ENCODE data around the gene KCTD19.

The KCTD19 gene

DNA sequence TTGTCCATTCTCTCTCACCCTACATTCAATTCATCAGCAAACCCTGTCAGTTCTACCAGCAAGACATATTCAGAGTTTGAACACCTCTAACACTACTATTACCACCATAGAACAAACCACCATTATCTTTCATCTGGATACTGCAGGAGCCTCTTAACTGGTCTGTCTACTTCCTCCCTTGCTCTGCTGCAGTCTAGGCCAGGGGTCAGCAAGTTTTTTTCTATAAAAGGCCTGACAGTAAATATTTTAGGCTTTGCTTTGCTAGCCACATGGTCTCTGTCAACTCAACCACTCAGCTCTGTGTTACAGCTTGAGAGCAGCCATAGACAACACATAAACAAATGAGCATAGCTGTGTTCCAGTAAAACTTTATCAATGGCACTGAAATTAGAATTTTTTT lies 13.8 kb downstream of the KCTD19 start:
- no peak for DNase-seq

DNA sequence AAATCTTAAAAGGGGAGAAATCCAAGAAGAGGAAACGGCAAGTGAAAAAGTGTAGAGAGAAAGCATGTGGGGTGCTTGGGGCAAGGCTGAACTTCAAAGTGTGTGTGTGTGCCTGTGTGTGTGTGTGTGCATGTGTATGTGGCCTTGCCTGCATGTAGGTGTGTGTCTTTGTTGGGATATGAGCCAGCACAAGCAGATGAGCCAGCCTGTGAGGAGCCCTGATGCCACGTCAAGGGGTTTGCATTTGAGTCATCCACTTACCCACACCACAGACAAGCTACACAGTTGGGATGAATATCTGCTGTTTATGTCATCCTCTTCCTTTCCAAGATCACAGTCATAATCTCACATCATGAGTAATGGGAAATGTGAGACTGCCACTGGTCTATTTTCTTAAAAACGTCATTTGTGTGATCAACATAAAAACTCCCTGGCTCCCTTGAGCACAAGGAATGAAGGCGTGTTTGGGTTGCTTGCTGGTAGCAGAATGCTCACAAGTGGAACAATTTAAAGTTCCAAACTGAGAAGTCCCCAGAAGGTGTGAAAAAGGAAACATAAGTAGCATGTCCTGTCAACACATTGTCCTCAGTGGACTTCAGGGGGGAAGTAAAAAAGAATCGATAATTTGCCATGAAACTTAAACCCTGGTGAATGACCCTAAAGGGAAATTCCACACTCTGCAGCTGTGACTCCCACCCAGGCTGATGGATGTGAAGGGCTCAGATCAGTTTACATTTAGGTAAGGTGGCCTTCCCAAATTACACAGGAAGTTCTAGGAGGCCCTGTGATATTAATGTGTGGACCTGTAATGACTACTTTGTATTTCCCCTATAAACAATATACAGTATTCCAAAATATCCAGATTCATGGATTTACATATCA lies 14.7 kb downstream of the KCTD19 start:
- peak; percentile 13 for DNase-seq

DNA sequence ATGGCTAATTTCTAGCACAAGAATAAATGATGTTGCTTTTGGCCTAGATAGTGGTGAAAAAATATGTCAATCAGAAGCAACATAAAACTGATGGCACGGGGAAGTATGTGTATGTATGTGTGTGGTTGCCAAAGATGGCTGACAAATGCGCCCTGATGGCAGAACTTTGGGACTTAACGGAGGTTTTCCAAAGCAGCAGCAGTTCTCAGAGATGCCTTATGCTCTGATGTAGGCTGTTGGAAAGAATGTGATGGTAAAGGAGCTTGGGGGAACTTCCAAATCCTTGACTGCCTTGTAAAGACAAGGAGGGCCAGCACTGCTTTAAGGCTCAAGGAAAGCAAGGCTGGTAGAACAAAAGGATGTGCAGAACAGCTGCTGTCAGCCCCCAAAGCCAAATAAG lies 16.0 kb downstream of the KCTD19 start:
- DNase-seq = no peak

DNA sequence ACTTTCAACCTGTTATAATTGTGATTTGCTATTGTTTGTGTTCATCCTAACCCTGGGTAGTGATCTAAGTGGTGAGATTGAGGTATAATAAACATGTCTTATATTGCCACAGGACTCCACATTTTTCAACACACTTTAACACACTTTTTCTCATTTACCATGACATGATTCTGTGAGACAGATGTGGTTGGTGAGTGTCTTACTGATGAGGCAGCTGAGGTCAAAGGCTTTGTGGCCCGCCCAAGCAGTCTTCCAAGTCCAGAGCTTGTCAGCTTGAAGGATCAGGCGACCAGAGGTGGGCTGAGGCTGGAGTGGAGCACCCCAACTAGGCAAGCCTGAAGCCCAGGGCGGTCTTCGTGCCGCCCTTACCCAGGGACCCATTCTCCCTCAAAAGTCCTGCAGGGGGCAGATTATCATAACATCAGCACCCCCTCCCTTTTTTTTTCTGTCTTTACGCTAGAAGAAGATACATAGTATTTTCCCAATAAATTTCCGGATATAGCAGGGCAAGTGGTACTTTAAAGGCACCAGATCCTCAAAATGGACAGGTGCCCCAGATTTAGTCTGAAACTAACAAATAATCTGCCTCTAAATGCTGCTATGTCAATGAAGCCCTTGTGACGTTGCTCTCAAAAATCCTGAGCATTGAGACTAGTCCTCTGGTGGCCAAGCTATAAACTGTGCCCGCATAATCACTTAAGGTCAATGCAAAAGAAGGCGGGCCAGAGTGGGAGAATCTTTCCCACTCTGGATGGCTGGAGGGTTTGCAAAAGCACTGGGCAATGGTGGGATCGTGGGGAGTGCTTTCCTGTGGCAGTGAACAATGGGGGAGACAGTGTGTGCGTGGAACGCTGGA lies 21.1 kb downstream of the KCTD19 start:
- DNase-seq = no peak

GRCh38 chr16:67304020-67304419 lies 22.5 kb downstream of the KCTD19 start:
- DNase-seq = no peak

- DNase-seq = peak; percentile 24
Observed at GRCh38 chr16:67302970-67303369, 23.6 kb downstream of the KCTD19 start.

GRCh38 chr16:67302076-67302475 lies 24.5 kb downstream of the KCTD19 start:
- no peak for DNase-seq

DNA sequence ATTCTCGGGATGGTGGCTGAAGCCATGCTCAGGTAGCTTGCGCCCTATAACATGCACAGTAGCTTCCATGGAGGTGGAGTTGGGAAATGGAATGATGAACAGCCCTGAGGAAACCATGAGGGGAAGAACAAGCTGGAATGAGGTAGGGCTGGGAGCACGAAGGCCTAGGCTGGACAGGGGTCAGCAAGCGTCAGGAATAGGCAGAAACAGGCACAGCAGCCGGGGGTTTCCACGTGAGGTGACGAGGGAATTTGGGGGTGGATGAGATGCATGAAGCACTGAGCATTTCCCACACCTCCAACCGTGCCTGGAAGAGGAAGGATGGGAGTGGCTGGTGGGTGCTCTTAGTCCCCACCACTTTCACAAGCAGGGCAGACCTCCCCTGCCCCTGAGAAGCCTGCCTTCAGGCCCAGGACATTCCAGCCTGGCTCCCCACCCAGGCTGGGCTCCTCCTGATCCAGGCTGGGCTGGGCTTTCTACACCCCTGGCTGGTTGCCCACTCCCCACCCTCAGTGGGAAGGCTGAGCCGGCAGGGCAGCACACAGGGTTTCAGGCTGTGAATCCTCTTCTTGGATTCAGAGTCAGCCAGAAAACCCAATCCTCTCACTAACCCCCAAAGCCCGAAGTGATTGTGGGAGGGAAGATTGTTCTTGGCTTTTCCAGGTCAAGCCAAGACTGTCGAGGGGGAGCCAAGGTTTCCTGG lies 25.3 kb downstream of the KCTD19 start:
- DNase-seq = no peak

- no peak for DNase-seq
Observed at GRCh38 chr16:67299269-67299668, 27.3 kb downstream of the KCTD19 start.

DNA sequence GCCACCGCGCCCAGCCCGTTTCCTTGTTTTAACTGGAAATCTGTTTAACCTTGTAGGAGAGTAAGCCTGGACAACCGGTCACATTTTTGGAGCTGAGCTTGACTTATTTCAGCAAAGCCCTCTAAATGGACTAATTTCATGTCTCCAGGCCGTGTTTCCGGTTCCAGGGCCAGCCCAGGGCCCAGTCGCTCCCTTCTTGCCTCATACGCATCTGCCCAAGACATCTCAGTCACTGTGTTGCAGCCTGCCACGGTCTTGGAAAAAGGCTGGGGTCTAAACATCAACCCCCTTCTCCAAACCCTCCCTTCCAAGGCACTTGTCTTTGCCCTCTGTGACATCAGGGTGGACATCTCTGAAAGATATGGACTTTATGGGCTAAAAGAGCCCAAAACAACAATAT lies 28.3 kb downstream of the KCTD19 start:
- DNase-seq = no peak

DNA sequence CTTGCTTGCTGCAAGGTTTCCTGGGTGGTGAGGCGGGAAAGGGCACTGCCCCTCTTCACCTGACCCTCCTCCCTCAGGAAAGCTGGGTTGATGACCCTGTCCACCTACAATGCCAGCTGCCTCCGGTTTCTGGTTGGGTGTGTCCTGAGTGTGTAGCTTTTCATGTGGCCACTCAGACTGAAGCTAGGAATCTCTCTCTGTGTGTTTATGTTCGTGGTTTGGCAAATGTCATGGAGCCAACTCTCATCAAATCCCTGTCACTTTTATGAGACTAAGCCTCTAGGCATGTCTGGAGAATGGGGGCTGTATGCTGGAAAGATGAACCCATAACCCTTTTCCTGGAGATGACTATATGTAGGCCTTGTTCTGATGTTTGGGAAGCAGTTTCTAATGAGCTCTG lies 30.1 kb downstream of the KCTD19 start:
- DNase-seq = no peak

- no peak for DNase-seq
Observed at GRCh38 chr16:67294938-67295361, 31.6 kb downstream of the KCTD19 start.

DNA sequence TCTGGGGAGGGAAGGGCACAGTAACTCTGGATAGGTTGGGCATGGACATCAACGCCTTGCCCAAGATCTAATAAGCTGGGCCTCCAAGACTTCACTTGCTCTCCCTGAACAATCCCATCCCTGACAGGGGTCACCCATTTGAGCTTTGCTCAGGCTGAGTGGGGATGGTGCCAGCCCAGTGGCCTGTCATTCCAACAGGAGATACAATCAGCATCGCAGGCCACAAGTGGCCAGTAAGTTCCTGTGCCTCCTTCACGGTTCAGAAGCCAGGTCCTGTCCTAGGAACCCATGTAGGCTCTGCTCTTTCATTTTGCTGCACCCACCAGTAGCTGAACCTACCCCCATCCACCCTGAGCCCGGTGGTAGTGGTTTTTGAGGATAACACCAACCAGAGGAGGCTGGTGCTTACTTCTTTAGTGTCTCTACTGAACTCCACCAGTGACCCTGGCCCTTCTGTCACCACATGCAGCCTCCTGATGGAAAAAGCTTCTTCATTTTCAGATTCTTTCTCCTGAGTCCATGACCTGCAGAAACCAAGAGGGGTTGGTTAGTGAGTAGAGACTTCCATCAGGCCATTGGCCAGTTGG lies 32.3 kb downstream of the KCTD19 start:
- no peak for DNase-seq

- no peak for DNase-seq
Observed at GRCh38 chr16:67291461-67291860, 35.1 kb downstream of the KCTD19 start.

DNA sequence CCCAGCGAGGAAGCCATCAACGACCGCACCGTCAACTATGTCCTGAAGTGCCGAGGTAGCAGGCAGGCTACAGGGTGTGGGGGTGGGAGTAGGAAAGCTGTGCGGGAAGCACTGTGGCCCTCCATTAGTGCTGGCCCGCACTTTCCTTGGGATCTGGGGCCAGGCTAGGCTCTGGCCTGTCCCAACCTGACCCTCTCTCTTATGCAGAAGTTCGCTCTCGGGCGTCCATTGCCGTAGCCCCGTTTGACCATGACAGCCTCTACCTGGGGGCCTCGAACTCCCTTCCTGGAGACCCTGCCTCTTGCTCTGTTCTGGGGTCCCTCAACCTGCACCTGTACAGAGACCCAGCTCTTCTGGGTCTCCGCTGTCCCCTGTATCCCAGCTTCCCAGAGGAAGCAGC lies 38.6 kb downstream of the KCTD19 start:
- no peak for DNase-seq

DNA sequence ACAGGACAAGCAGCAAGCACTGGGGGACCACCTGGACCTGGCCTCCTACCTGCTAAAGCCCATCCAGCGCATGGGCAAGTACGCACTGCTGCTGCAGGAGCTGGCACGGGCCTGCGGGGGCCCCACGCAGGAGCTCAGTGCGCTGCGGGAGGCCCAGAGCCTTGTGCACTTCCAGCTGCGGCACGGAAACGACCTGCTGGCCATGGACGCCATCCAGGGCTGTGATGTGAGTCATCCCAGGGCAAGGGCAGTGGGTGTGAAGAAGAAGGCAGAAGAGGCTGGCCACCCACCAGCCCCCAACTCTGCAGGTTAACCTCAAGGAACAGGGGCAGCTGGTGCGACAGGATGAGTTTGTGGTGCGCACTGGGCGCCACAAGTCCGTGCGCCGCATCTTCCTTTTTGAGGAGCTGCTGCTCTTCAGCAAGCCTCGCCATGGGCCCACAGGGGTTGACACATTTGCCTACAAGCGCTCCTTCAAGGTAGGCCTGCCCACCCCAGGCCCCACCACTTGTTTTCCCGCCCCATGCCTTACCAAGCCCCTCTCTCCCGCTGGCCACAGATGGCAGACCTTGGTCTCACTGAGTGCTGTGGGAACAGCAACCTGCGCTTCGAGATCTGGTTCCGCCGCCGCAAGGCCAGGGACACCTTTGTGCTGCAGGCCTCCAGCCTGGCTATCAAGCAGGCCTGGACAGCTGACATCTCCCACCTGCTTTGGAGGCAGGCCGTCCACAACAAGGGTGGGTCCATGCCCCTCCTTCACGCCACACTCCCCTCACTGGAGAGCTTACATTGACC lies 39.9 kb downstream of the KCTD19 start:
- no peak for DNase-seq

- DNase-seq = no peak
Observed at GRCh38 chr16:67284699-67285646, 41.6 kb downstream of the KCTD19 start.

GRCh38 chr16:67283826-67284555 lies 42.5 kb downstream of the KCTD19 start:
- no peak for DNase-seq

- DNase-seq = no peak
Observed at GRCh38 chr16:67283039-67283825, 43.3 kb downstream of the KCTD19 start.

All from hematopoietic multipotent progenitor cell treated with erythropoietin and hydrocortisone succinate and interleukin-3 and kit ligand, for 8 days (in vitro differentiated cells).